ENCODE results near the gene TMEM232.

- no peak for TF ChIP-seq CTCF (IDR thresholded peaks at IDR 0.05)
- no peak for TF ChIP-seq POLR2A (IDR thresholded peaks at IDR 0.05)
These were observed 350.1 kb downstream of the TMEM232 start for GRCh38 chr5:110376281-110376951.

Measured in esophagus squamous epithelium (tissue), 4 donors.